BE2C (cell line): Measurements from ENCODE around the gene WNT9B.

Source experiments
- DNase-seq: peaks from one replicate; pipeline ENCODE4 v3.0.0-alpha.2; 2020
- H3K27me3 ChIP-seq: fragments of 250-450 bp; sonication (Bioruptor Pico); 2 replicates; pipeline ENCODE4 v1.5.1; 2020; ENCODE audit warnings: mild to moderate bottlenecking
- H3K36me3 ChIP-seq: fragments of 250-450 bp; sonication (Bioruptor Pico); 2 replicates; pipeline ENCODE4 v1.5.1; 2020; ENCODE audit warnings: mild to moderate bottlenecking
- H3K4me1 ChIP-seq: fragments of 250-450 bp; sonication (Bioruptor Pico); 2 replicates; pipeline ENCODE4 v1.5.1; 2020
- H3K4me3 ChIP-seq: 2 replicates; pipeline ENCODE4 v1.5.1; 2011; ENCODE audit warnings: low read depth, low read length
- H3K9me3 ChIP-seq: fragments of 250-450 bp; sonication (Bioruptor Pico); 2 replicates; pipeline ENCODE4 v1.5.1; 2020
- CTCF ChIP-seq: IDR thresholded peaks from 2 replicates; pipeline ENCODE4 v1.5.1; 2012; ENCODE audit warnings: mild to moderate bottlenecking, low read depth, low read length

WNT9B gene

GRCh38 chr17:46841561-46842379 lies 9.6 kb upstream of the WNT9B start:
- Histone ChIP-seq H3K4me3 (no peak overlapping the region), H3K27me3 (no peaks in the 10 kb centered on the region), H3K9me3 (no peaks in the 10 kb centered on the region), H3K36me3 (no peaks in the 10 kb centered on the region), H3K4me1 (no peaks in the 10 kb centered on the region)
- DNase-seq, result peak; percentile 41
- peak; percentile 40; the same call in 1 of the 2 replicates for TF ChIP-seq CTCF

GRCh38 chr17:46842835-46843234 lies 8.5 kb upstream of the WNT9B start:
- no peaks in the 10 kb centered on the region for H3K36me3 ChIP-seq
- no peak for DNase-seq
- H3K4me3 ChIP-seq, result no peak overlapping the region
- H3K9me3 ChIP-seq, result no peaks in the 10 kb centered on the region
- TF ChIP-seq CTCF, result peak; percentile 77
- H3K27me3 ChIP-seq, result no peaks in the 10 kb centered on the region
- no peaks in the 10 kb centered on the region for H3K4me1 ChIP-seq

- Histone ChIP-seq H3K4me1 (no peaks in the 10 kb centered on the region), H3K27me3 (peaks cover 24% of the 10 kb centered on the region), H3K9me3 (no peaks in the 10 kb centered on the region), H3K4me3 (no peak overlapping the region), H3K36me3 (no peaks in the 10 kb centered on the region)
- no peak for DNase-seq
- no peak for TF ChIP-seq CTCF
Observed at GRCh38 chr17:46847204-46848191, 3.9 kb upstream of the WNT9B start.

- Histone ChIP-seq H3K4me1 (no peaks in the 10 kb centered on the region), H3K36me3 (no peaks in the 10 kb centered on the region), H3K4me3 (no peak overlapping the region), H3K9me3 (no peaks in the 10 kb centered on the region), H3K27me3 (peaks cover 29% of the 10 kb centered on the region)
- no peak for DNase-seq
- no peak for TF ChIP-seq CTCF
Observed at GRCh38 chr17:46848534-46848933, 2.8 kb upstream of the WNT9B start.

- H3K27me3 ChIP-seq, result peaks cover 29% of the 10 kb centered on the region
Observed at GRCh38 chr17:46850688-46851028, 725 bp upstream of the WNT9B start.

More at GRCh38 chr17:46850688-46851028, 725 bp upstream of the WNT9B start:
- Histone ChIP-seq H3K4me3 (no peak overlapping the region), H3K36me3 (no peaks in the 10 kb centered on the region), H3K9me3 (no peaks in the 10 kb centered on the region), H3K4me1 (no peaks in the 10 kb centered on the region)
- DNase-seq, result no peak
- TF ChIP-seq CTCF, result no peak
